ENCODE measurements around the gene B3GAT1. TPM values are rescaled to one million over a fixed set of nuclear protein-coding genes. Genes with fewer than 3 reads are reported as not detected.

B3GAT1 gene
- total and polyA plus RNA-seq, 2 of the 13 experiments (the other 11 are each of a cell fraction or from before 2014, with no cell fraction given) = not detected

DNA sequence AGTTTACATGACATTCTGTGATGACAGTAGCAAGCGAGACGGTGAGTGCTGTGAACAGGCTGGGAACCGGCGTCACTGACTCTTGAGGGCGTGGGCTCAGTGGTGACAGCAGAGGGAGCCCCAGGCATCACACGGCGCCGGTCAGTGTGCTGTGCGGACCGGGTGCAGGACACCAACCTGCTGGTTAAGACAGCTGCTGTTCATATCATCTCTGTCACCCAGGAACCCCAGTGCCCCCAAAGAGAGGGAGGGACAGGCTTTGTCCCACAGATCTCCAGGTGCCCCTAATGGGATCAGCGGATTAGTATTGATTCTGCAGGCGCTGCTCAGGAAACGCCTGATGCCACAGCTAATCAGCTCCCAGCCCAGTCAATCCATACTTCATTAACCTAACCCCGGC lies 18.4 kb downstream of the B3GAT1 start (continued):
- TF ChIP-seq, protein P1, sequence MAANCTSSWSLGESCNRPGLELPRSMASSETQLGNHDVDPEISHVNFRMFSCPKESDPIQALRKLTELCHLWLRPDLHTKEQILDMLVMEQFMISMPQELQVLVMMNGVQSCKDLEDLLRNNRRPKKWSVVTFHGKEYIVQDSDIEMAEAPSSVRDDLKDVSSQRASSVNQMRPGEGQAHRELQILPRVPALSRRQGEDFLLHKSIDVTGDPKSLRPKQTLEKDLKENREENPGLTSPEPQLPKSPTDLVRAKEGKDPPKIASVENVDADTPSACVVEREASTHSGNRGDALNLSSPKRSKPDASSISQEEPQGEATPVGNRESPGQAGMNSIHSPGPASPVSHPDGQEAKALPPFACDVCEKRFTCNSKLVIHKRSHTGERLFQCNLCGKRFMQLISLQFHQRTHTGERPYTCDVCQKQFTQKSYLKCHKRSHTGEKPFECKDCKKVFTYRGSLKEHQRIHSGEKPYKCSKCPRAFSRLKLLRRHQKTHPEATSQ (CRISPR knock-in tag; IDR thresholded peaks at IDR 0.05; ENCODE audit: borderline replicate concordance) = no peak
- no peak for TF ChIP-seq SP4 (CRISPR knock-in tag; IDR thresholded peaks at IDR 0.05)
- TF ChIP-seq RFXAP (CRISPR knock-in tag; IDR thresholded peaks at IDR 0.05; ENCODE audit: borderline replicate concordance) = no peak
- TF ChIP-seq IRF9 (CRISPR knock-in tag; IDR thresholded peaks at IDR 0.05; ENCODE audit: borderline replicate concordance) = no peak
- TF ChIP-seq RAD51 (IDR thresholded peaks at IDR 0.05; ENCODE audit: borderline replicate concordance) = no peak
- TF ChIP-seq, protein P2, sequence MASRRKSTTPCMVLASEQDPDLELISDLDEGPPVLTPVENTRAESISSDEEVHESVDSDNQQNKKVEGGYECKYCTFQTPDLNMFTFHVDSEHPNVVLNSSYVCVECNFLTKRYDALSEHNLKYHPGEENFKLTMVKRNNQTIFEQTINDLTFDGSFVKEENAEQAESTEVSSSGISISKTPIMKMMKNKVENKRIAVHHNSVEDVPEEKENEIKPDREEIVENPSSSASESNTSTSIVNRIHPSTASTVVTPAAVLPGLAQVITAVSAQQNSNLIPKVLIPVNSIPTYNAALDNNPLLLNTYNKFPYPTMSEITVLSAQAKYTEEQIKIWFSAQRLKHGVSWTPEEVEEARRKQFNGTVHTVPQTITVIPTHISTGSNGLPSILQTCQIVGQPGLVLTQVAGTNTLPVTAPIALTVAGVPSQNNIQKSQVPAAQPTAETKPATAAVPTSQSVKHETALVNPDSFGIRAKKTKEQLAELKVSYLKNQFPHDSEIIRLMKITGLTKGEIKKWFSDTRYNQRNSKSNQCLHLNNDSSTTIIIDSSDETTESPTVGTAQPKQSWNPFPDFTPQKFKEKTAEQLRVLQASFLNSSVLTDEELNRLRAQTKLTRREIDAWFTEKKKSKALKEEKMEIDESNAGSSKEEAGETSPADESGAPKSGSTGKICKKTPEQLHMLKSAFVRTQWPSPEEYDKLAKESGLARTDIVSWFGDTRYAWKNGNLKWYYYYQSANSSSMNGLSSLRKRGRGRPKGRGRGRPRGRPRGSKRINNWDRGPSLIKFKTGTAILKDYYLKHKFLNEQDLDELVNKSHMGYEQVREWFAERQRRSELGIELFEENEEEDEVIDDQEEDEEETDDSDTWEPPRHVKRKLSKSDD (CRISPR knock-in tag; IDR thresholded peaks at IDR 0.05; ENCODE audit: low read depth) = no peak
- TF ChIP-seq ZNF263 (CRISPR knock-in tag; IDR thresholded peaks at IDR 0.05) = no peak
- TF ChIP-seq TRIM24 (CRISPR knock-in tag; IDR thresholded peaks at IDR 0.05) = no peak
- TF ChIP-seq, protein P3, sequence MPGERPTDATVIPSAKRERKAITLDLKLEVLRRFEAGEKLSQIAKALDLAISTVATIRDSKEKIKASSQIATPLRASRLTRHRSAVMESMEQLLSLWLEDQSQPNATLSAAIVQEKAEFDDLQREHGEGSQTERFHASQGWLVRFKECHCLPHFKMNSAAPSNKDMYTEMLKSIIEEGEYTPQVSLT (CRISPR knock-in tag; IDR thresholded peaks at IDR 0.05; ENCODE audit: borderline replicate concordance, low read depth) = no peak
- no peak for TF ChIP-seq TBP (CRISPR knock-in tag; IDR thresholded peaks at IDR 0.05)
- TF ChIP-seq KAT8 (CRISPR knock-in tag; IDR thresholded peaks at IDR 0.05) = no peak
- TF ChIP-seq ZNF660 (CRISPR knock-in tag; IDR thresholded peaks at IDR 0.05; ENCODE audit: borderline replicate concordance, low read depth) = no peak
- no peak for TF ChIP-seq TCF7 (IDR thresholded peaks at IDR 0.05; ENCODE audit: low read depth)
- TF ChIP-seq STAG1 (CRISPR knock-in tag; IDR thresholded peaks at IDR 0.05) = peak; percentile 71
- no peak for TF ChIP-seq ZNF24 (IDR thresholded peaks at IDR 0.05)
